ENCODE measurements around the gene UQCR10. TPM values are rescaled to one million over a fixed set of nuclear protein-coding genes. Genes with fewer than 3 reads are reported as not detected.

UQCR10 gene
- total RNA-seq, 2 donors from 2014 or later = 62.8 to 106 TPM

DNA sequence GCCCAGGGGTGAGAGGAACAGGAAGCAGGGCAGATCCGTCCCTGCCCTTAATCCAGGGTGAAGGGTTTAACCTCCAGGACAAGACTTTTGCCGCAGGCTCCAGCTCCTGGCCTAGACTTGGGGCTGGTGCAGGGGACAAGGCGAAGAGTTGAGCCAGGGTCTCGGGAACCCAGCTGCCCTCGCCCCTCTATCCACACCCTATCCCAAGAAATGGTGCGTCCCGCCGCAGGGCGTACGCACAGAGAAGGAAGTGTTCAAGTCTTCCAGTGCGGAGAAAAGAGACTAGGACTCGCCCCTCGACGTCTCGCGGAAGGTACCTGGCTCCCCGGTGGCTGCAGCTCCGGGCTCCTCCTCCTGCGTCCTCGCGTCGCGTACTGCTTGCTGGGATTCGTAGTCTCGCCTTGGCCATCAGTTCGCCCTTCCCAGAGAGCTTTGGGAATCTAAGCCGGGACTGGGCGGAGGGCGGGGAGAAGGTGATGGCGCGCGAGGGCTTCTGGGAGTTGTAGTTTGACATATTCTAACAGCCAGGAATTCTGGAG lies 468 bp upstream of the UQCR10 start, which contains the start of gene ZMAT5:
ZMAT5 (minus strand) TSS at position 376 of the 539 bp plus-strand sequence. CDS start 18,463 bp downstream, outside the sequence.
- Mint-ChIP-seq H3K9me3 (no peaks in the 10 kb centered on the region), H3K4me1 (peaks cover 20% of the 10 kb centered on the region), H3K4me3 (peak within 1 kb of the TSS; percentile 100), H3K27ac (peak within 1 kb of the TSS; percentile 100), H3K27me3 (no peaks in the 10 kb centered on the region), H3K36me3 (ENCODE audit: low read depth) (peaks cover 42% of the 10 kb centered on the region)
- peak; percentile 96 for ATAC-seq (replicated peaks)

DNA sequence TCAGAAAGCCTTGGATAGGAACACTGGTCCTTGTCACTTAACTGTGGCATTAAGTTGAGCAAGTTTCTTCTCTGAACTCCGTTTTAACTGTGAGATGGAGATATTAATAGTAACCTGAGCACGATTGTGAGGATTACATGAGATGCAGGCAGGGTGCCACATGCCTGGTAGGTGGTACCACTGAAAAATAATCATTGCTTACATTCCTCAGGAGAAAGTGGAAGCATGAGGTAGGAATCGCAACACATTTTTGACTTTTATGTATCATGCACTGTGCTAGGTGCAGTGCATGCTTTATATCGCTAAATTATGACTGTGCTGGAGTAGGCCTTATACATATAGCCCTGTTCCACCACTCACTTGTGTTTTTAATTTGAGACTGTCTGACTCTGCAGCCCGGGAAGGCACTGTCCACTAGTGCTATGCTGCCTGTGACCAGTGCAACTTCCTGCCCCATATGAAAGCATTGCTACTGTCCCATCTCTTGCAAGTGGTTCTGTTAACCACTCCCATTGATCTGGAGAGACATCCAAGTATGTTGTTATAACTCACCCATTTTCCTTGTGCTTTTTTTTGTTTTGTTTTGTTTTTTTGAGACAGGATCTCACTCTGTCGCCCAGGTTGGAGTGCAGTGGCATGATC lies 1.0 kb downstream of the UQCR10 start:
- no peak for ATAC-seq (replicated peaks)

DNA sequence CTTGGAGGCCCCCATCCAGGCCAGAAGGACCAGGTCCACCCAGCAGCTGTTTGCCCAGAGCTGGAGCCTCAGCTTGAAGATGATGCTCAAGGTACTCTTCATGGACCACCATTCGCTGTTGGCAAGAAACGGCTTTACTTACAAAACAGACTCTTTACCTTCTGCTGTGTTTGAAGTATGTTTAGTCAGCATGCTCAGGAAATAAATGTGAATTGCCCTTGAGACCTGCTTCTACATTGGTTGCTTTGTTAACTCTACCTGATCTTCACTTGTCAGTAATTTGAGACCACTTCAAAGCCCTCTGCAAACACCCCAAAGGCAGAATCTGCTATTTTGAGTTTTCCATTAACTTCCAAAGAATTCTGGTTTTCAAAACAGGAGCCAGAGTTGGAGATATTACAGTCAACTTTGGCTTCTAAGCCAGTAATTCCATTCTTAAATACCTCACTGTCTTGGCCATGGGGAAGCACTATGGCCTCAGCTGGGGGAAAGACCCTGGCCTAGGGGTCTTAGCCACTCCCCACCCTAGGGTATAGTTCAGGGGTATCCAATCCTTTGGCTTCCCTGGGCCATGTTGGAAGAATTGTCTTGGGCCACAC lies 2.7 kb downstream of the UQCR10 start:
- H3K4me3 Mint-ChIP-seq = no peak overlapping the region
- no peaks in the 10 kb centered on the region for H3K9me3 Mint-ChIP-seq
- H3K36me3 Mint-ChIP-seq (ENCODE audit: low read depth) = peaks cover 42% of the 10 kb centered on the region
- H3K27me3 Mint-ChIP-seq = no peaks in the 10 kb centered on the region
- H3K4me1 Mint-ChIP-seq = peaks cover 20% of the 10 kb centered on the region
- no peak overlapping the region for H3K27ac Mint-ChIP-seq
- ATAC-seq (replicated peaks) = no peak

More for the DNA sequence above, 1.0 kb downstream of the UQCR10 start:
- Mint-ChIP-seq H3K4me3 (peak overlapping the region; percentile 100), H3K9me3 (no peaks in the 10 kb centered on the region), H3K27me3 (no peaks in the 10 kb centered on the region), H3K36me3 (ENCODE audit: low read depth) (peaks cover 42% of the 10 kb centered on the region), H3K27ac (peak overlapping the region; percentile 100), H3K4me1 (peaks cover 20% of the 10 kb centered on the region)

- ATAC-seq (replicated peaks) = no peak
- Mint-ChIP-seq H3K4me3 (no peak overlapping the region), H3K36me3 (ENCODE audit: low read depth) (peaks cover 40% of the 10 kb centered on the region), H3K4me1 (peaks cover 7% of the 10 kb centered on the region), H3K9me3 (no peaks in the 10 kb centered on the region), H3K27me3 (no peaks in the 10 kb centered on the region), H3K27ac (no peak overlapping the region)
Measured at GRCh38 chr22:29772170-29772641, 5.0 kb downstream of the UQCR10 start.

- peaks cover 2% of the 10 kb centered on the region for H3K4me1 Mint-ChIP-seq
- H3K27me3 Mint-ChIP-seq = no peaks in the 10 kb centered on the region
Measured at GRCh38 chr22:29773233-29773632, 6.1 kb downstream of the UQCR10 start.

DNA sequence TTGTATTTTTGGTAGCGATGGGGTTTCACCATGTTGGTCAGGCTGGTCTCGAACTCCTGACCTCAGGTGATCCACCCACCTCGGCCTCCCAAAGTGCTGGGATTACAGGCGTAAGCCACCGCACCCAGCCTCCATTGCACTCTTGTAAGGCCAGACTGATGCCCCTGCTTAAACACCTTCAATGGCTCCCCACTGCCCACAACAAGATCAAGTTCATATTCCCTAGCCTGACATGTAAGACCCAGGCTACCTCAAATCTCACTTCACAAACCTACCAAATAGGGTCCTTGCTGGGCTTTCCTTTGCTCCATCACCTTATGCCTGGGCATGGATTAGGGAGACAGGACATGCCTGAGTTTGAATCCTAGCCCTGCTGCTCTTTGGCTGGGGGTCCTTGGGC lies 13.1 kb downstream of the UQCR10 start:
- ATAC-seq (replicated peaks) = no peak
- no peak overlapping the region for H3K4me3 Mint-ChIP-seq
- no peaks in the 10 kb centered on the region for H3K9me3 Mint-ChIP-seq
- H3K36me3 Mint-ChIP-seq (ENCODE audit: low read depth) = no peaks in the 10 kb centered on the region
- no peaks in the 10 kb centered on the region for H3K4me1 Mint-ChIP-seq
- no peaks in the 10 kb centered on the region for H3K27me3 Mint-ChIP-seq
- H3K27ac Mint-ChIP-seq = no peak overlapping the region

More at GRCh38 chr22:29773233-29773632, 6.1 kb downstream of the UQCR10 start:
- Mint-ChIP-seq H3K36me3 (ENCODE audit: low read depth) (peaks cover 30% of the 10 kb centered on the region), H3K4me3 (no peak overlapping the region), H3K9me3 (no peaks in the 10 kb centered on the region), H3K27ac (no peak overlapping the region)
- ATAC-seq (replicated peaks) = no peak

DNA sequence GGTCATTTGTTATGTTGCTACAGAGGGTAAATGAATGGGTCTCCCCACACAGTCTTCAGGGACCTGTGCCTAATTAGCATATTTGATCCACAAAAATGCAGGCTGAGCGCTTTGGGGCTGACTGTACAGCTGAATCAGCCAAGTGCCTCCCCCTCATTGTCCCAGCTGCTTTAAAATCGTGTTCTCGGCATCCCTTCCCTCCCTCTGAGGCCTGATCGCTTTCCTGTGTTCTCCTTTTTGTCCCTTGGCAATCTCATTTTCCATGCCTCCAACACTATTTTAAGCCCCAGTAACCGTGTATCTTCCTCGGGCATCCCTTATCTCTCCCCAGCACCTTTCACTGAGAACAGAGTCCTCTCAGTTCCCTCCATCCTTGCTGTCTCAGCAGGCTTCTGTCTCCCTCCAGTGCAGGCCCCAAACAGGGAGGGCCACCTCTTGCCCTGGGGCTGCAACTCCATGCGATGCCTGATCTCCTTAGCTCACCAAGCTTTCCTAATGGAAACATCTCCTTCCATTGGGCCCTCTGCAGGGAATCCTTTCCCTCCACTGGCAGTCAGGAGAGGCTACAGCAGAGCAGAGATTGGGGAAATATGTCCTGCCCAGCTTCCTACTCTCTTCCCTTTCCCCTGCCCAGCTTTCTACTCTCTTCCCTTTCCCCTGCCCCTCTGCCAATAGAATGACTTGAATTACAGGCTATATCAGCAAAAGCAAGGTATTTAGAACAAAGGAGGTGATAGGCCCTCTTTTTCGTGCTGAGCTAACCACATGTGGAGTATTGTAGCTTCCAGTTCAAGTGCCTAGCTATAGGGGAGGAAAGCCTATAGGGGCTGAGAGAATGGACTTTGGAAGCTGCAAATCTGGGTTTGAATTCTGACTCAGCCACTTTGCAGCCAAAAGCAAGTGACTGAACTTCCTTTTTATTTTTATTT lies 13.8 kb downstream of the UQCR10 start:
- H3K9me3 Mint-ChIP-seq = no peaks in the 10 kb centered on the region
- no peaks in the 10 kb centered on the region for H3K36me3 Mint-ChIP-seq (ENCODE audit: low read depth)
- no peak for ATAC-seq (replicated peaks)
- no peaks in the 10 kb centered on the region for H3K4me1 Mint-ChIP-seq
- no peaks in the 10 kb centered on the region for H3K27me3 Mint-ChIP-seq
- H3K4me3 Mint-ChIP-seq = no peak overlapping the region
- H3K27ac Mint-ChIP-seq = no peak overlapping the region

DNA sequence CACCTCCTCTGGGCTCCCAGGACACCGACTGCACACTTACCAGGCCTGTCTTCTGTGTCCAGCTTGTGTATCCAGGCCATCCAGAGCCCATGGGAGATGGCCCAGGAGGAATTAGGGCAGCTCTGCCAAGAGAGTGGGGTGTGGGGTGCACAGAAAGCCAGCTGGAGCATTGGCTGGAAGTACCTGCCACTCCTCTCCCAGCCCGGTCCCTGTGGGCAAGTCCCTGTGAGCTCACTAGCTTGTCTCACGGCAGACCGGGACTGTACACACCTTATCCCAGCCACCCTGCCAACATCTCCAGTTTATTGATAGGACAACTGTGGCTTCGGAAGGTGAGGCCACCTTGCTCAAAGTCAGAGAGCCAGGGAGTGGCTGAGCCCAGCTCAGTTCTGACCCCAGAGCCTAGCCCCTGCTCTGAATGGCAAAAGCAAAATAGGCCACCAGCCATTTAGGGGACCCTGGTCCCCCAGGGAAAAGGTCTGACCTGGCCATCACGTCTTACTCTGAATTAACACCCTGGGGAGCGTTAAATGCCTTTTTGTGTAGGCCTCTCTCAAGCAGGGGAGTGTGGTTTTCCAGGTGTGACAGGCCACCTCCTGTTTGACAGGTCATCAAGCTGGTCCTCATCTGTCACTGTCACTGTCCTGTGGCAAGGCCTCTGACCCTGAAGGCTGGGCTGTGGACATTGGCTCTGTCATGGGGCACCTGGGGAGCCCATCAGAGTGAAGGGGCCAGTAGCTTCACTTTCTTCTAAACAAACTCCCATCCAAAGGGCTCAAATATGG lies 15.1 kb downstream of the UQCR10 start:
- no peaks in the 10 kb centered on the region for H3K27me3 Mint-ChIP-seq
- H3K9me3 Mint-ChIP-seq = no peaks in the 10 kb centered on the region

DNA sequence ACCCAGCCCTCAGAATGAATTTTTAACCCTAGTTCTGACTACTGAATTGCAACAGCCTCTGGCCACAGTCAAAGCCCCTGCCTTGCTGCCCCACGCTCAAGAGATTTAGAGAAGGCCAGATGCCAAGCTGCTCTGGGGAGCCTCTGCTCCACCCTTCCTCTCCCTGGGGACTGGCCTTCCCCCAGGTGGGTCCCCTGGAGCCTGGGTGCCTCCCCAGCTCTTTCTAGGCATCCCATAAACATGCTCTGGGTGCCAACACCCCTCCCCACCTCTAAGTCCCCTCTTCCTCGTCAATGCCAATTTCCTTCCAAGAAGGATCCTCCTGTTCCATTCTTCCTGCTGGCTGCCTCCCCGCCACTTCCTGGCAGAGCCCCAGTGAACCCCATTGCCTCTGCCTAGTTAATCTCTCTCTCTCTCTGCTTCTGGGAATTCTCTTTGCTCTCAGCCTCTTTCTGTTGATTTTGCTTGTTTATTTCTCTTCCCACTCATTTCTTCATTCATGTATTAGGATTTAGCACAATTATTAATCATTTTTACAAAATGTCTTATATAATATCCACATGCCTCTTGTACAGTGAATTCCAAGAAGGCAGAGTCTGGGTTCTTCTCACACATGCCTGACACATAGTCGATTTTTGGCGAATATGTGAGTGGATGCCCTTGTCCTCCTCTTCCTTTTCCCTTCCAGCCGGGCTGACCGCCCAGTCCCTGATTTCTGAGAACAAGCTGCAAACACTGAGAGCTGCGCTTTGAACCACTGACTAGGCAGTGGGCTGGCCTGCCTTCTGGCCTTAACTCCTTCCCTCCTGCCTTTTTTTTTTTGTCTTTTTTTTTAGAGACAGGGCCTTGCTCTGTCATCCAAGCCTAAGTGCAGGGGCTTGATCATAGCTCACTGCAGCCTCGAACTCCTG lies 17.5 kb downstream of the UQCR10 start:
- no peak for ATAC-seq (replicated peaks)
- H3K27me3 Mint-ChIP-seq = no peaks in the 10 kb centered on the region
- H3K4me1 Mint-ChIP-seq = no peaks in the 10 kb centered on the region
- peaks cover 19% of the 10 kb centered on the region for H3K36me3 Mint-ChIP-seq (ENCODE audit: low read depth)
- no peak overlapping the region for H3K4me3 Mint-ChIP-seq
- no peak overlapping the region for H3K27ac Mint-ChIP-seq
- H3K9me3 Mint-ChIP-seq = no peaks in the 10 kb centered on the region

More for the DNA sequence above, 15.1 kb downstream of the UQCR10 start:
- H3K27ac Mint-ChIP-seq = no peak overlapping the region
- H3K4me1 Mint-ChIP-seq = no peaks in the 10 kb centered on the region
- H3K36me3 Mint-ChIP-seq (ENCODE audit: low read depth) = no peaks in the 10 kb centered on the region
- H3K4me3 Mint-ChIP-seq = no peak overlapping the region
- no peak for ATAC-seq (replicated peaks)

GRCh38 chr22:29786031-29786430 lies 18.9 kb downstream of the UQCR10 start:
- Mint-ChIP-seq H3K27me3 (no peaks in the 10 kb centered on the region), H3K4me1 (no peaks in the 10 kb centered on the region), H3K27ac (no peak overlapping the region), H3K4me3 (no peak overlapping the region), H3K9me3 (no peaks in the 10 kb centered on the region), H3K36me3 (ENCODE audit: low read depth) (peaks cover 33% of the 10 kb centered on the region)
- ATAC-seq (replicated peaks) = no peak

- no peaks in the 10 kb centered on the region for H3K27me3 Mint-ChIP-seq
- H3K4me1 Mint-ChIP-seq = no peaks in the 10 kb centered on the region
- H3K9me3 Mint-ChIP-seq = no peaks in the 10 kb centered on the region
- H3K36me3 Mint-ChIP-seq (ENCODE audit: low read depth) = peaks cover 47% of the 10 kb centered on the region
- ATAC-seq (replicated peaks) = no peak
- H3K27ac Mint-ChIP-seq = no peak overlapping the region
- no peak overlapping the region for H3K4me3 Mint-ChIP-seq
Measured at GRCh38 chr22:29787371-29787980, 20.3 kb downstream of the UQCR10 start.

- Mint-ChIP-seq H3K36me3 (ENCODE audit: low read depth) (peaks cover 58% of the 10 kb centered on the region), H3K4me1 (no peaks in the 10 kb centered on the region), H3K9me3 (no peaks in the 10 kb centered on the region), H3K27me3 (no peaks in the 10 kb centered on the region), H3K4me3 (no peak overlapping the region), H3K27ac (no peak overlapping the region)
- ATAC-seq (replicated peaks) = no peak
Measured at GRCh38 chr22:29788339-29789279, 21.4 kb downstream of the UQCR10 start.

Measured in activated T-helper 17 cell treated with anti-CD3 and anti-CD28 coated beads, Interleukin-2, amount 50 U/mL, for 72 hours (primary cell).